ENCODE measurements around the gene ZNF236.
"Not testable (repeated sequence)": the region's sequence is repeated elsewhere in the genome, so short reads cannot be mapped to it uniquely, and the experiment has no call there.

The ZNF236 gene

DNA sequence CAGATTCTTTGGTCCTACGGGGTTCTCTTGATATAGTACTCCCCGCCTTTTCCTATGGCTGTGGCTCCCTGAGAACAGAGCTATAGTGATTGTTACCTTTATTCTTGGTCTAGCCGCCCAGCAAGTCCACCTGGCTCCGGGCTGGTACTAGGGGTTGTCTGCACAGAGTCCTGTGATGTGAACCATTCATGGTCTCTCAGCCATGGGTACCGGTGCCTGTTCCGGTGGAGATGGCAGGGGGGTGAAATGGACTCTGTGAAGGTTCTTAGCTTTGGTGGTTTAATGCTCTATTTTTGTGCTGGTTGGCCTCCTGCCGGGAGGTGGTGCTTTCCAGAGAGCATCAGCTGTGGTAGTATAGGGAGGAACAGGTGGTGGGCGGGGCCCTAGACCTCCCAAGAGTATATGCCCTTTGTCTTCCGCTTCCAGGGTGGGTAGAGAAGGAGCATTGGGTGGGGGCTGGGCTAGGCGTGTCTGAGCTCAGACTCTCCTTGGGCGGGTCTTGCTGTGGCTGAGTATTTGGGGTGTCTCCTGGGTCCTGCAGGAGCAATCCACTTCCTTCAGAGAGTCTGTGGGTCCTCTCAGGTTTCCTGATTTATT lies 143.3 kb downstream of the ZNF236 start:
- H3K4me1 ChIP-seq (ENCODE audit: control insufficient read depth, insufficient read depth, low read length, poor library complexity, severe bottlenecking); H3K27ac ChIP-seq (ENCODE audit: insufficient read depth, low read length, poor library complexity, severe bottlenecking); H3K9me3 ChIP-seq (ENCODE audit: control insufficient read depth, low read length); DNase-seq; H3K36me3 ChIP-seq (ENCODE audit: control insufficient read depth, insufficient read depth, low read length); H3K27me3 ChIP-seq (replicated peaks; ENCODE audit: control insufficient read depth, insufficient read depth, low read length, poor library complexity, severe bottlenecking); H3K4me3 ChIP-seq (ENCODE audit: insufficient read depth, low read depth, low read length, poor library complexity, severe bottlenecking): not testable (repeated sequence)

GRCh38 chr18:76967299-76967698 lies 144.9 kb downstream of the ZNF236 start:
- H3K4me3 ChIP-seq (ENCODE audit: insufficient read depth, low read depth, low read length, poor library complexity, severe bottlenecking); H3K27me3 ChIP-seq (replicated peaks; ENCODE audit: control insufficient read depth, insufficient read depth, low read length, poor library complexity, severe bottlenecking); H3K4me1 ChIP-seq (ENCODE audit: control insufficient read depth, insufficient read depth, low read length, poor library complexity, severe bottlenecking); H3K27ac ChIP-seq (ENCODE audit: insufficient read depth, low read length, poor library complexity, severe bottlenecking); DNase-seq; H3K36me3 ChIP-seq (ENCODE audit: control insufficient read depth, insufficient read depth, low read length); H3K9me3 ChIP-seq (ENCODE audit: control insufficient read depth, low read length): not testable (repeated sequence)

GRCh38 chr18:76967721-76968472 lies 145.5 kb downstream of the ZNF236 start:
- H3K9me3 ChIP-seq (ENCODE audit: control insufficient read depth, low read length), result no peaks in the 10 kb centered on the region
- DNase-seq, result no peak
- H3K36me3 ChIP-seq (ENCODE audit: control insufficient read depth, insufficient read depth, low read length), result peaks cover 6% of the 10 kb centered on the region
- no peaks in the 10 kb centered on the region for H3K27me3 ChIP-seq (replicated peaks; ENCODE audit: control insufficient read depth, insufficient read depth, low read length, poor library complexity, severe bottlenecking)
- H3K4me1 ChIP-seq (ENCODE audit: control insufficient read depth, insufficient read depth, low read length, poor library complexity, severe bottlenecking), result no peaks in the 10 kb centered on the region
- H3K27ac ChIP-seq (ENCODE audit: insufficient read depth, low read length, poor library complexity, severe bottlenecking), result no peak overlapping the region
- H3K4me3 ChIP-seq (ENCODE audit: insufficient read depth, low read depth, low read length, poor library complexity, severe bottlenecking), result no peak overlapping the region

GRCh38 chr18:76970770-76971559 lies 148.6 kb downstream of the ZNF236 start:
- Histone ChIP-seq H3K9me3 (ENCODE audit: control insufficient read depth, low read length) (no peaks in the 10 kb centered on the region), H3K4me3 (ENCODE audit: insufficient read depth, low read depth, low read length, poor library complexity, severe bottlenecking) (no peak overlapping the region), H3K27me3 (replicated peaks; ENCODE audit: control insufficient read depth, insufficient read depth, low read length, poor library complexity, severe bottlenecking) (no peaks in the 10 kb centered on the region), H3K36me3 (ENCODE audit: control insufficient read depth, insufficient read depth, low read length) (peaks cover 6% of the 10 kb centered on the region), H3K27ac (ENCODE audit: insufficient read depth, low read length, poor library complexity, severe bottlenecking) (no peak overlapping the region), H3K4me1 (ENCODE audit: control insufficient read depth, insufficient read depth, low read length, poor library complexity, severe bottlenecking) (no peaks in the 10 kb centered on the region)
- no peak for DNase-seq

DNA sequence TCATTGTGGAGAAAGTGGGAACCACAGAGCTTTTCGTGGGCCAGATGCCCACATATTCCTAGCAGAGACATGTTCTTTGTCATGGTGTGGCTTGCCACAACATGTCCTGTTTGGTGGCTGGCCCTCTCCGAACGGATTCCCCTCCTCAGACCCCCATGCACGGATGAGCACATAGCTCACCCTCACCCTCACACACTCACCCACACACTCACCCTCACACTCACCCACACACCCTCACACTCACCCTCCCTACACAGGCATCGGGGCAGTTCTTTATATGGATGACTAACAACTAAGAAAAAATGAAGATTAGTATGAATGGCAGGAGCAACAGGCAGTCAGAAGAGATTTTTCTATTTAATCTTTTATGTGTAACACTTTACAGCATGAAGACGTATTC lies 149.9 kb downstream of the ZNF236 start:
- no peak overlapping the region for H3K27ac ChIP-seq (ENCODE audit: insufficient read depth, low read length, poor library complexity, severe bottlenecking)
- DNase-seq, result no peak
- no peaks in the 10 kb centered on the region for H3K4me1 ChIP-seq (ENCODE audit: control insufficient read depth, insufficient read depth, low read length, poor library complexity, severe bottlenecking)
- H3K27me3 ChIP-seq (replicated peaks; ENCODE audit: control insufficient read depth, insufficient read depth, low read length, poor library complexity, severe bottlenecking), result no peaks in the 10 kb centered on the region
- H3K36me3 ChIP-seq (ENCODE audit: control insufficient read depth, insufficient read depth, low read length), result no peaks in the 10 kb centered on the region
- no peak overlapping the region for H3K4me3 ChIP-seq (ENCODE audit: insufficient read depth, low read depth, low read length, poor library complexity, severe bottlenecking)
- H3K9me3 ChIP-seq (ENCODE audit: control insufficient read depth, low read length), result no peaks in the 10 kb centered on the region

- H3K9me3 ChIP-seq (ENCODE audit: control insufficient read depth, low read length), result no peaks in the 10 kb centered on the region
- H3K4me3 ChIP-seq (ENCODE audit: insufficient read depth, low read depth, low read length, poor library complexity, severe bottlenecking), result no peak overlapping the region
- no peaks in the 10 kb centered on the region for H3K36me3 ChIP-seq (ENCODE audit: control insufficient read depth, insufficient read depth, low read length)
- H3K27me3 ChIP-seq (replicated peaks; ENCODE audit: control insufficient read depth, insufficient read depth, low read length, poor library complexity, severe bottlenecking), result no peaks in the 10 kb centered on the region
- no peak overlapping the region for H3K27ac ChIP-seq (ENCODE audit: insufficient read depth, low read length, poor library complexity, severe bottlenecking)
- DNase-seq, result no peak
- no peaks in the 10 kb centered on the region for H3K4me1 ChIP-seq (ENCODE audit: control insufficient read depth, insufficient read depth, low read length, poor library complexity, severe bottlenecking)
Observed at GRCh38 chr18:76972846-76973519, 150.6 kb downstream of the ZNF236 start.

GRCh38 chr18:76973520-76974266 lies 151.3 kb downstream of the ZNF236 start:
- no peak overlapping the region for H3K27ac ChIP-seq (ENCODE audit: insufficient read depth, low read length, poor library complexity, severe bottlenecking)
- H3K9me3 ChIP-seq (ENCODE audit: control insufficient read depth, low read length), result no peaks in the 10 kb centered on the region
- no peak for DNase-seq
- H3K27me3 ChIP-seq (replicated peaks; ENCODE audit: control insufficient read depth, insufficient read depth, low read length, poor library complexity, severe bottlenecking), result no peaks in the 10 kb centered on the region
- H3K4me1 ChIP-seq (ENCODE audit: control insufficient read depth, insufficient read depth, low read length, poor library complexity, severe bottlenecking), result no peaks in the 10 kb centered on the region
- H3K4me3 ChIP-seq (ENCODE audit: insufficient read depth, low read depth, low read length, poor library complexity, severe bottlenecking), result no peak overlapping the region
- no peaks in the 10 kb centered on the region for H3K36me3 ChIP-seq (ENCODE audit: control insufficient read depth, insufficient read depth, low read length)

DNA sequence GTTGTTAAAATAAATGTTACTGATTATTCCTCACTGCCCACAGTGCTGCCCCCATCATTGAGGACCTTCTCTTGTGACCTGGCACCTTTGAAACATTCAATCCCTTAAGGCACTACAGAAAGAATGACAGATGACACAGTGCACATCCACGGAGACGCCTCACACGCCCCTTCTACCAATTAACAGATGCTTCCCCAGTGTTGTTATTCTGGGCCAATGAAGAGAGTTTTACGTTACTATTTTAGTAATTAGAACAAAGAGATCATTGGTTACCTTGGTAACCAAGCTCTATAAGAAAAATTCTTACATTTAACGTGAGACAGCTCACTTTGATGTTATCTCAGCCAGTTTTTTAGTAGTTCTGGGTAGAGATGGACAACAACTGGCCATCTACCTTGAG lies 152.0 kb downstream of the ZNF236 start:
- no peaks in the 10 kb centered on the region for H3K4me1 ChIP-seq (ENCODE audit: control insufficient read depth, insufficient read depth, low read length, poor library complexity, severe bottlenecking)
- H3K36me3 ChIP-seq (ENCODE audit: control insufficient read depth, insufficient read depth, low read length), result no peaks in the 10 kb centered on the region
- no peak overlapping the region for H3K4me3 ChIP-seq (ENCODE audit: insufficient read depth, low read depth, low read length, poor library complexity, severe bottlenecking)
- H3K27ac ChIP-seq (ENCODE audit: insufficient read depth, low read length, poor library complexity, severe bottlenecking), result no peak overlapping the region
- no peaks in the 10 kb centered on the region for H3K27me3 ChIP-seq (replicated peaks; ENCODE audit: control insufficient read depth, insufficient read depth, low read length, poor library complexity, severe bottlenecking)
- DNase-seq, result no peak
- H3K9me3 ChIP-seq (ENCODE audit: control insufficient read depth, low read length), result no peaks in the 10 kb centered on the region

GRCh38 chr18:76975577-76976110 lies 153.3 kb downstream of the ZNF236 start:
- no peak overlapping the region for H3K27ac ChIP-seq (ENCODE audit: insufficient read depth, low read length, poor library complexity, severe bottlenecking)
- H3K27me3 ChIP-seq (replicated peaks; ENCODE audit: control insufficient read depth, insufficient read depth, low read length, poor library complexity, severe bottlenecking), result no peaks in the 10 kb centered on the region
- DNase-seq, result no peak
- H3K9me3 ChIP-seq (ENCODE audit: control insufficient read depth, low read length), result no peaks in the 10 kb centered on the region
- H3K4me1 ChIP-seq (ENCODE audit: control insufficient read depth, insufficient read depth, low read length, poor library complexity, severe bottlenecking), result no peaks in the 10 kb centered on the region
- H3K36me3 ChIP-seq (ENCODE audit: control insufficient read depth, insufficient read depth, low read length), result no peaks in the 10 kb centered on the region
- no peak overlapping the region for H3K4me3 ChIP-seq (ENCODE audit: insufficient read depth, low read depth, low read length, poor library complexity, severe bottlenecking)
